Rectal smooth muscle tissue (tissue), 1 donor: ENCODE data around the gene MMP3.

Experiments
- H3K27ac ChIP-seq: one replicate; pipeline ENCODE4 v1.7.0; 2013; ENCODE audit warnings: low read depth, low read length, inconsistent platforms
- H3K27me3 ChIP-seq: one replicate; pipeline ENCODE4 v1.7.0; 2013; ENCODE audit warnings: low read length; ENCODE audit not compliant: control insufficient read depth, insufficient read depth
- H3K36me3 ChIP-seq: one replicate; pipeline ENCODE4 v1.7.0; 2013; ENCODE audit warnings: low read length; ENCODE audit not compliant: control insufficient read depth, insufficient read depth
- H3K4me1 ChIP-seq: one replicate; pipeline ENCODE4 v1.7.0; 2013; ENCODE audit warnings: low read length; ENCODE audit not compliant: control insufficient read depth, insufficient read depth
- H3K4me3 ChIP-seq: one replicate; pipeline ENCODE4 v1.7.0; 2013; ENCODE audit warnings: low read length
- H3K9ac ChIP-seq: one replicate; pipeline ENCODE4 v1.7.0; 2013; ENCODE audit warnings: low read length

Gene MMP3

GRCh38 chr11:102799681-102800340 is 43.6 kb downstream of the MMP3 start:
- H3K9ac ChIP-seq = no peak overlapping the region
- H3K27ac ChIP-seq = no peak overlapping the region
- H3K27me3 ChIP-seq = no peaks in the 10 kb centered on the region
- H3K36me3 ChIP-seq = no peaks in the 10 kb centered on the region
- no peaks in the 10 kb centered on the region for H3K4me1 ChIP-seq
- no peak overlapping the region for H3K4me3 ChIP-seq

GRCh38 chr11:102798012-102798746 is 45.2 kb downstream of the MMP3 start, which contains the start of gene MMP1:
Gene MMP1 (minus strand): TSS chr11:102798160. CDS start chr11:102798092, 68 bp downstream.
- H3K36me3 ChIP-seq = no peaks in the 10 kb centered on the region
- H3K27ac ChIP-seq = no peak within 1 kb of the TSS
- no peak within 1 kb of the TSS for H3K4me3 ChIP-seq
- H3K27me3 ChIP-seq = no peaks in the 10 kb centered on the region
- H3K9ac ChIP-seq = no peak within 1 kb of the TSS
- H3K4me1 ChIP-seq = no peaks in the 10 kb centered on the region

GRCh38 chr11:102794382-102794781 is 49.0 kb downstream of the MMP3 start:
- H3K9ac ChIP-seq = no peak overlapping the region
- no peaks in the 10 kb centered on the region for H3K36me3 ChIP-seq
- no peak overlapping the region for H3K27ac ChIP-seq
- no peak overlapping the region for H3K4me3 ChIP-seq
- no peaks in the 10 kb centered on the region for H3K27me3 ChIP-seq
- no peaks in the 10 kb centered on the region for H3K4me1 ChIP-seq

GRCh38 chr11:102793677-102794290 is 49.6 kb downstream of the MMP3 start:
- no peak overlapping the region for H3K9ac ChIP-seq
- no peak overlapping the region for H3K27ac ChIP-seq
- H3K36me3 ChIP-seq = no peaks in the 10 kb centered on the region
- no peaks in the 10 kb centered on the region for H3K27me3 ChIP-seq
- no peaks in the 10 kb centered on the region for H3K4me1 ChIP-seq
- no peak overlapping the region for H3K4me3 ChIP-seq

- Histone ChIP-seq H3K27ac (no peak overlapping the region), H3K27me3 (no peaks in the 10 kb centered on the region), H3K4me1 (no peaks in the 10 kb centered on the region), H3K9ac (no peak overlapping the region), H3K4me3 (no peak overlapping the region), H3K36me3 (no peaks in the 10 kb centered on the region)
These were observed 50.8 kb downstream of the MMP3 start for GRCh38 chr11:102792604-102793003.

- H3K9ac ChIP-seq = no peak overlapping the region
- no peak overlapping the region for H3K4me3 ChIP-seq
- no peaks in the 10 kb centered on the region for H3K4me1 ChIP-seq
- no peaks in the 10 kb centered on the region for H3K27me3 ChIP-seq
- no peaks in the 10 kb centered on the region for H3K36me3 ChIP-seq
- no peak overlapping the region for H3K27ac ChIP-seq
These were observed 52.0 kb downstream of the MMP3 start for GRCh38 chr11:102791271-102792036.

GRCh38 chr11:102788334-102788995 is 54.9 kb downstream of the MMP3 start:
- Histone ChIP-seq H3K27ac (no peak overlapping the region), H3K36me3 (no peaks in the 10 kb centered on the region), H3K4me3 (no peak overlapping the region), H3K4me1 (no peaks in the 10 kb centered on the region), H3K9ac (no peak overlapping the region), H3K27me3 (no peaks in the 10 kb centered on the region)
